Esophagus squamous epithelium (tissue), 4 donors: ENCODE measurements around the gene BCL2L1.

ENCODE experiments used
- POLR2A ChIP-seq, 4 donors: fragments of 450-650 bp; IDR thresholded peaks; one replicate each; pipeline ENCODE4 v1.6.1; 2017; ENCODE audit warnings: antibody characterized with exemption in 4 of 4, mild to moderate bottlenecking in 4 of 4, moderate library complexity in 3 of 4
- TF ChIP-seq, protein P1 (sequence below), 6 experiments: fragments of 450-650 bp in 4 of 6; fragments of 200-600 bp in 2 of 6; sonication (generic) in 2 of 6; IDR thresholded peaks; one replicate each; pipeline ENCODE4 v1.5.1; 2016 to 2019; ENCODE audit warnings: antibody characterized with exemption in 6 of 6, mild to moderate bottlenecking in 4 of 6, moderate library complexity in 4 of 6

DNA sequence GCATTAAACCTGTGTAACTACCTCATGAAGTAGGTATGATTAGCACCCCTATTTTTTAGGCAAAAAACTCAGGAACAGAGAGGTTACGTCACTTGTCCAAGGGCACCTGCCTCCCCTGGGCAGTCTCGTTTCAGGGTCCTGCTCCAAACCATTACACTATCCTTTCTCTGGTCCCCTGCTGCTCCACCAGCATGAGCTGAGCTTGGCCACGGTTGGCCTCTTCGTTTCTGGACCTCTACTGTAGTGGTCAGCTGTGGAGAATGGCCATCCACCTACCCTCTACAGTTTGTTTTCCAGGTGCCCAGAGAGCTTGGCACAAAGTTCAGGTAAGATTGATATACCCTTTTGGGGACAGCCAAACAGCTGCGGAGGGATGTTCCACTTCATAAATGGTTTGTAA is 68.1 kb downstream of the BCL2L1 start:
- TF ChIP-seq, protein P1, sequence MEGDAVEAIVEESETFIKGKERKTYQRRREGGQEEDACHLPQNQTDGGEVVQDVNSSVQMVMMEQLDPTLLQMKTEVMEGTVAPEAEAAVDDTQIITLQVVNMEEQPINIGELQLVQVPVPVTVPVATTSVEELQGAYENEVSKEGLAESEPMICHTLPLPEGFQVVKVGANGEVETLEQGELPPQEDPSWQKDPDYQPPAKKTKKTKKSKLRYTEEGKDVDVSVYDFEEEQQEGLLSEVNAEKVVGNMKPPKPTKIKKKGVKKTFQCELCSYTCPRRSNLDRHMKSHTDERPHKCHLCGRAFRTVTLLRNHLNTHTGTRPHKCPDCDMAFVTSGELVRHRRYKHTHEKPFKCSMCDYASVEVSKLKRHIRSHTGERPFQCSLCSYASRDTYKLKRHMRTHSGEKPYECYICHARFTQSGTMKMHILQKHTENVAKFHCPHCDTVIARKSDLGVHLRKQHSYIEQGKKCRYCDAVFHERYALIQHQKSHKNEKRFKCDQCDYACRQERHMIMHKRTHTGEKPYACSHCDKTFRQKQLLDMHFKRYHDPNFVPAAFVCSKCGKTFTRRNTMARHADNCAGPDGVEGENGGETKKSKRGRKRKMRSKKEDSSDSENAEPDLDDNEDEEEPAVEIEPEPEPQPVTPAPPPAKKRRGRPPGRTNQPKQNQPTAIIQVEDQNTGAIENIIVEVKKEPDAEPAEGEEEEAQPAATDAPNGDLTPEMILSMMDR (IDR thresholded peaks at IDR 0.05): no peak
- no peak for TF ChIP-seq POLR2A (IDR thresholded peaks at IDR 0.05)
